Astrocyte of the cerebellum (primary cell): ENCODE data around the gene SZT2.

Experiments
- DNase-seq: peaks from one replicate; pipeline ENCODE4 v3.0.0-alpha.2; 2011; ENCODE audit warnings: low read depth
- H3K4me3 ChIP-seq: 2 replicates; pipeline ENCODE4 v1.5.1; 2011; ENCODE audit warnings: mild to moderate bottlenecking, low read depth, low read length, moderate library complexity
- in situ Hi-C: cut with HindIII; loops from 2 replicates; pipeline ENCODE4 v1.10.0; 2017; ENCODE audit warnings: low sequenced_read_pairs
- TF ChIP-seq, protein P1 (sequence below): IDR thresholded peaks from 2 replicates; pipeline ENCODE4 v1.5.1; 2012; ENCODE audit warnings: low read length, low read depth, moderate library complexity, mild to moderate bottlenecking; ENCODE audit errors: missing control alignments

The SZT2 gene

DNA sequence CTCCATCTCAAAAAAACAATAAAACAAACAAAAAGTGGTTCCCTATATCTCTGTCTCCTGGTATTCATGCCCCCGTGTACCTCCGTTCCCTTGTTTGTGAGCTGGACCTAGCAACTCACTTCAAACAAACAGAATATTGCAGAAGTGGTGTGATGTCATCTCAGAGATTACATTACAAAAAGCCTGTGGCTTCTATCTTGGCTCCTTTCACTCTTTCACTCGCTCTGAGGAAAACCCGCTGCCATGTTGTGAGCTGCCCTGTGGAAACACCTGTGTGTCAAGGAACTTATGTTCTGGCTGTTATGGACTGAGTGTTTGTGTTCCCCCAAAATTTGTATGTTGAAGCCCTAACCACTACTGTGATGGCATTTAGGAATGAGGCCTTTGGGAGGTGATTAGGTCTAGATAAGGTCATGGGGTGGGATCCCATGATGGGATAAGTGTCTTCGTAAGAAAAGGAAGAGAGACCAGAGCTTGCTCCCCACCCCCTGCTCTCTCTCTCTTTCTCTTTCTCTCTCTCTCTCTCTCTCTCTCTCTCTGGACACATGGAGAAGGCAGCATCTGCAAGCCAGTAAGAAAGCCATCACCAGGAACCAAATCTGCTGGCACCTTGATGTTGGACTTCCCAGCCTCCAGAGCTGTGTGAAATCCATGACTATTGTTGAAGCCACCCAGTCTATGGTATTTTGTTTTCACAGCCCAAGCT lies 71.4 kb downstream of the SZT2 start:
- no peak overlapping the region for H3K4me3 ChIP-seq
- no peak for DNase-seq
- TF ChIP-seq, protein P1, sequence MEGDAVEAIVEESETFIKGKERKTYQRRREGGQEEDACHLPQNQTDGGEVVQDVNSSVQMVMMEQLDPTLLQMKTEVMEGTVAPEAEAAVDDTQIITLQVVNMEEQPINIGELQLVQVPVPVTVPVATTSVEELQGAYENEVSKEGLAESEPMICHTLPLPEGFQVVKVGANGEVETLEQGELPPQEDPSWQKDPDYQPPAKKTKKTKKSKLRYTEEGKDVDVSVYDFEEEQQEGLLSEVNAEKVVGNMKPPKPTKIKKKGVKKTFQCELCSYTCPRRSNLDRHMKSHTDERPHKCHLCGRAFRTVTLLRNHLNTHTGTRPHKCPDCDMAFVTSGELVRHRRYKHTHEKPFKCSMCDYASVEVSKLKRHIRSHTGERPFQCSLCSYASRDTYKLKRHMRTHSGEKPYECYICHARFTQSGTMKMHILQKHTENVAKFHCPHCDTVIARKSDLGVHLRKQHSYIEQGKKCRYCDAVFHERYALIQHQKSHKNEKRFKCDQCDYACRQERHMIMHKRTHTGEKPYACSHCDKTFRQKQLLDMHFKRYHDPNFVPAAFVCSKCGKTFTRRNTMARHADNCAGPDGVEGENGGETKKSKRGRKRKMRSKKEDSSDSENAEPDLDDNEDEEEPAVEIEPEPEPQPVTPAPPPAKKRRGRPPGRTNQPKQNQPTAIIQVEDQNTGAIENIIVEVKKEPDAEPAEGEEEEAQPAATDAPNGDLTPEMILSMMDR = no peak
- in situ Hi-C loops = no loop called here

DNA sequence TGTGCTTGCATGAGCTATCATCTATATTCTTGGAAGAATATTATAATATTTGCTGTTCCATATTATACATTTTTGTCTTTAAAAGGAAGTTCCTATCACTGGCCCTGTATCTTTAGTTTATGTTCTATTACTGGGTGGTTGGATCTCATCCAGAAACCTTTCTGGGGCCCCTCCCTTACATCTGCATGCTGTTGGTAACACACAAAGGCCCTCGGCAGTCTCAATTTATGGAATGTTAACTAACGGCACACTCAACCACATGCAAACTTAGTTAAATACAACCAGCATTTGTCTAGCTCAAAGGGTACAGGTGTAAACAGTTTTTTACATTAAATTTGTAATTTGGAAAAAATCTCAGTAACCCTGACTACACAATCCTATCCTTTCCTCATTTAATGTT lies 73.8 kb downstream of the SZT2 start:
- H3K4me3 ChIP-seq = no peak overlapping the region
- TF ChIP-seq, protein P1 = no peak
- no peak for DNase-seq
- in situ Hi-C loops = no loop called here

DNA sequence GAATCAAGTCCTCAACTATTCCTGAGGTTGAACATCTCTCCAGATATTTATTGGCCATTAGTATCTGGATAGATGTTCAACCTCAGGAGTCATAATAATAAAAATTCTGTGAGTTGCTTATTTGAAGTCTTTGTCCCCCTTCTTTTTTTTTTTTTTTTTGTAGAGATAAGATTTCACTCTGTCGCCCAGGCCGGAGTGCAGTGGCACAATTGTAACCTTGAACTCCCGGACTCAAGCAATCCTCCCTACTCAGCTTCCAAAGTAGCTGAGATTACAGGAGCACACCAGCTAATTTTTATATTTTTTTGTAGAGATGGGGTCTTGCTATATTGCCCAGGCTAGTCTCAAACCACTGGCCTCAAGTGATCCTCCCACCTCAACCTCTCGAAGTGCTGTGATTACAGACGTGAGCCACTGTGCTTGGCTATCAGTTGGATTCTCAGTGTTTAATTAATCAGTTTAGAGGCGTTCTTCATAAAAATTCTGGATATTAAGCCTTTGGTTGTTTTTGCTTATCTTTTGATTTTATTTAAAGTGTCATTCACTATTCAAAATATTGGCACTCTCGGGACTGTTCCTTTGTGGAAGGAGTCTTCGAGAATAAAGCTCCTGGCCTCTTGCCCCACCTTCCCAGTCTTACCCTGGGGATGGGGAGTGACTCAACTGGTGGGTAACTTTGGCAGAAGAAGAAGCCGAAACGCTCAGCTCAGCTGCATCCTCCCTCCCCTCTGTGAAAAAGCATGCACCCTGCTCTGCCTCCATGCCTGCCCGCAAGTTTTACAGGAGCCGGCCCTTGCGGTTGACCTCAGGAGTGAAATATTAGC lies 75.2 kb downstream of the SZT2 start:
- H3K4me3 ChIP-seq = no peak overlapping the region
- in situ Hi-C loops = no loop called here
- TF ChIP-seq, protein P1 = no peak
- DNase-seq = no peak

DNA sequence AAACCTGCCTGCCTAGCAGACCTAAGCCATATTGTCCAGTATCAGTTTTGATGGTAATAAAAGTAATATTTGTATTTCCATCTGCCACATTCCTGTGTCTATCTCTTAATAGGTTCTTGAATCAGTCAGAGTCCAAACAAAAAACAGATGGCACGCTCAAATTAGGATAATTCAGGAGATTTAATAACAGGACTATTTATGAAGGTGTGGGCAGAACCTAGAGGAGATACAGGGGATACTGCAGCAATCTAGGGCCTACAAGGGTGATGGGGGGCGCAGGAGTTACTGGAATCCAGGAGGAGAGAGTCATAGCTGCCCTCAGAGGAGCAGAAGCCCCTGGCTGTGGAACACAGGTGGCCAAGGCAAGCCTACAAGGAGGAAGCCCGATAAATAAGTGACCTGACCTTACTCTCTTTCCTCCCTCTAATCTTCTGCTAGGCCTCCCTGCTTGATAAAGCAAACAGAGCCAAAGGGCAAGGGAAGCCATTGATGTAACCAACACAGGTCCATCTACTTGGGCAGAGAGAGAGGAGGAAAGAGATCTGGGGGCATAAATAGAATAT lies 75.9 kb downstream of the SZT2 start:
- no peak overlapping the region for H3K4me3 ChIP-seq
- in situ Hi-C loops = no loop called here
- no peak for DNase-seq
- TF ChIP-seq, protein P1 = no peak

DNA sequence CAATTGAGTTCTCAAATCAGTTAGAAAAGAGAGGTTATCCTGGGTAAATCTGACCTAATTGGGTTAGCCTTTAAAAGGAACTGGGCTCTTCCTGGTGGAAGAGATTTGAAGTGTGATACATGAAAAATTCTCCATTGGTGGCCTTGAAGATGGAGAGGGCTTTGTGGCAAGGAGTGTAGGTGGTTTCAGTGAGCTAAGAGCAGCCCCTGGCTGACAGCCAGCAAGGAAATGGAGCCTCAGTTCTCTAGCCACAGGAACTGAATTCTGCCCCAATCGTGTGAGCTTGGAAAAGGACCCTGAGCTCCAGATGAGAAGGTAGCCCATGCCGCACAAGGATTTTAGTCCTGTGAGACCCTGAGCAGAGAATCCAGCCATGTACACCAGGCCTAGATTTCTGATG lies 76.7 kb downstream of the SZT2 start:
- TF ChIP-seq, protein P1 = no peak
- in situ Hi-C loops = no loop called here
- no peak for DNase-seq
- no peak overlapping the region for H3K4me3 ChIP-seq

DNA sequence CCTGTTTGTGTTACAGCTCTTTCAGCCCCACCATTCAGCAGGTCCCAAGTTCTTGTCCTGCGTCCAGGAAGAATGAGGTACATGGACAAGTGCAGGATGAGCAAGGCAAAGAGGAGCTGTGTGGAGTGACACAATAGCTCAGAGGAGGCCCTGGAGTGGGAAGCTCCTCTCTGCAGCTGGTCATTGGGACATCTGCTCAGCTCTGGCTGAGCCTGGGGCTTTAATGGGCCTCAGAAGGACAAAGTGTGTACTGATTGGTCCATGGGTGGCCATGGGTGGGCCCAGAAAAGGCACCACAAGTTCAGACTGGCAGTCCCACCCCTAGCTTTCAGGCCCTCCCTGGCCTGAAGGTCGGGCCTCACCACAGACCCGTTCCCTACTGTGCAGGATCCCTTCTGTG lies 78.7 kb downstream of the SZT2 start:
- no peak for DNase-seq
- TF ChIP-seq, protein P1 = no peak
- in situ Hi-C loops = no loop called here

More for the DNA sequence above, 78.7 kb downstream of the SZT2 start:
- no peak overlapping the region for H3K4me3 ChIP-seq
